ENCODE data around the gene MYO1E.
"Not testable (repeated sequence)": the region's sequence is repeated elsewhere in the genome, so short reads cannot be mapped to it uniquely, and the experiment has no call there.

The MYO1E gene

DNA sequence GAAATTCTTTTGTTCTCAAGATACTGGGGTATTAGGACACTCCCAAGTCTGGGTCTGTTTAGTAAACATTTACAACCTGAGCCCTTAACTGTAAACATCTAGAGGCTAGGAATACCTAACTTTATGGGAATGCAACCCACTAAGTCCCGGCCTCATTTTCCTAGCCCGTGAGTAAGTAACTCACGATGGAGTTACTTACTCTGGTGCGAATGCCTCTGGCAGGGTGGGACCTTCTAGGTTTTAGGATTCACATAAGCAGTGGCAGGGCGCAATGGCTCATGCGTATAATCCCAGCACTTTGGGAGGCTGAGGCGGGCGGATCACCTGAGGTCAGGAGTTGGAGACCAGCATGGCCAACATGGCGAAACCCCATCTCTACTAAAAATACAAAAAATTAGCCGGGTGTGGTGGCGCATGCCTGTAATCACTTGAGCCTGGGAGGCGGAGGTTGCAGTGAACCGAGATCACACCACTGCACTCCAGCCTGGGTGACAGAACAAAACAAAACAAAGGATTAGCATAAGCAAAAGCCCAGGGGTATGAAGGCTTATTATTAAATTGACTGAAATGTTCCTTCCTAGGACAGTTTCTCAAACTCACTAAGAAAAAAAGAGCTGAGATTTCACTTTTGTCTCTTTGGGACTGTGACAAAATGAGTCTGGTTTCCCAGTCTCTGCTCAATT lies 14.7 kb upstream of the MYO1E start:
- not testable (repeated sequence) for DNase-seq (ENCODE audit: low spot score)

DNA sequence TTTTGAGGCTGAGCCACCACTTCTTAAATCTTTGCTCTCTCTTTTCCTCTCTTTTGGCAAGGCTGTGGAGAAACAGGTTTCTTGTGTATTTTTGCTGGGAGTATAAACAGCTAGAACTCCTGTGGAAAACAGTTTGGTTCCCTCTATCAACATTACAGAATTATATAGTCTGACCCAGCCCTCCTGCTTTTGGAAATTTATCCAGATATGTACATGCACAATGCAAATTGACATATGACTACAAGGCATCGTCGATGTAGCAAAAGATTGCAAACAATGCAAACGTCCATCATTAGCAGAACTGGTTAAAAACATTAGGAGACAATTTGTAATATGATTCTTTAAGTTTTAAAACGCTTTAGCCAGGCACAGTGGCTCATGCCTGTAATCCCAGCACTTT lies 12.5 kb upstream of the MYO1E start:
- no peak for DNase-seq (ENCODE audit: low spot score)

DNA sequence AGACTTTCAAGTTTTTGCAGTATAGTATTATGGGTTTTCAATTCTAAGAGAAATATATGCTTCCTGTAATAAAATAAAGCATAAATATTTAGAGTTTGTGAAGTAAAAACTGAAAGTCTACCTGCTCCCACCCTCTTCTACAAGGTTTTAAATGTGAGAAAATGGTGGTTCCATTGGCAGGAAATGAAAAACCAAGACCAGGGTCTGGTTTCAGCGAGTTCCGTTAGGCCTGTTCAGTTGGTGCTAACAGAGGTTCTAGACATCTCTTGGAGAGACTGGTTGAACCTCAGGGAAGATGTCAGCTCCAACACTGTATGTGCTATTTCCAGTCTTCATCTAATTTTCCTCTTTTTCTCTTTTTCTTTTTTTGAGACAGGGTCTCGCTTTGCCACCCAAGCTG lies 11.8 kb upstream of the MYO1E start:
- no peak for DNase-seq (ENCODE audit: low spot score)

DNA sequence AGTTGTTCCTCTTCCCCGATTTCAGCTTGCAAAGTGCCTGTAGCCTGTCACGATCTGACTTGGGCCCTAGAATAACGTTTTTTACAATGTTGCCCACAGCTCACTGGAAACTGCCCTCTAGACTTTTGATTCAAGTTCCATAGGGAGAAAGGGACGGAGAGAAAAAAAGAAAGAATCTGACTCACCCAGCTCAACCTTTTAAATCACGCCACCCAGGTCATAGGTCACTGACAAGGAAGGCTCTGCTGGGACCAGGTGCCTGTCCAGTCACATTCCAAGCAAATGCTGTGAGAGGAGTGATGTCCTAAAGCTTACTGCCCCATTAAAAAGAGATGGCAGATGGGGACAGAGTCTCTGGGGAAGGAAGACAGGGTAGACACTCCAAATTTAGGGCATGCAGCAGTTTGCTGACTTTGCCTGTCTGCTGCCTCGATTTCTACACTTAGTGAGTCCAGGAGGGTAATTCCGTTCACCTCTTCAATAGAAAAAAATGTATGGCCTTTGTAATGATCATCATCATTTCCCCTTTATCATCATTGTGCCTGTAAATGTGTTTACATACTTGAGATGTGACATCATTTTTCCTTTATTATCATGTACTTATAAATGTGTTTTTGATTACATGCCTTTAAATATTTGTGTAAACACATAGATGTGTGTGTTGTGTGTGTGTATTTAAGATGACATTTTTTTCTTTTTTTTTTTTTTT lies 8.4 kb upstream of the MYO1E start:
- no peak for DNase-seq (ENCODE audit: low spot score)

DNA sequence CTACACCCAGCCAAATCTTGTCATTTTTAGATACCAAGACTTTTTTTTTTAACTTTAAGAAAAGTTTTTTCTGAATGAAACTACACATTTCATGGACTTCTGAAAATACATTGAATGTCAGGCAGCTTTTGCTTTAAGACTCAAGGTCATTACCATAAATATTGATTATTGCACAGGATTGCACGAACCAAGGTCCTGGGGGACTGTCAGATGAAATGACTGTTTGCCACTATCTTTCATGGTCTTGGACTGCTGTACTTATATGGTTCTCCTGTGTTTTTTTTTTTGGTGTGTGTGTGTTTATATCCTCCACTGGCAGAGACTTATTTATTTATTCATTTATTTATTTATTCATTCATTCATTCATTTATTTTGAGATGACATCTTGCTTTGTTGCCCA lies 6.9 kb upstream of the MYO1E start:
- DNase-seq (ENCODE audit: low spot score) = no peak

DNA sequence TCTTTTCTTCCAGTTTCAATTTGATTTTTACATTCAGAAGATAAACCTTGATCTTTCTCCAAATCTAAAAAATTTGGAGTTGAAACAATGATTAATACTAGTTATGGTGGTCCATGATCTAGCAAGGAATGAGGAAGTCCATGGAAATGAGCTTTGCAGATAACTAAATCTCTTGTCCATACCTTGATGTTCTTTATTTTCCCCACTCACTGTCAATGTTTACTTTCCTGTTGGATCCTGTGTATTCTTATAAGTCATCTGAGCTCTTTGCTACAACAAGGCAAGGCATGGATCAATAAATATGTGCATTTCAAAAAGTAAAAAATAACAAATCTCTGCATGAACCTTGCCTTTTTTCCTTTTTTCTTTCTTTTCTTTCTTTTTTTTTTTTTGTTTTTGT lies 6.2 kb upstream of the MYO1E start:
- DNase-seq (ENCODE audit: low spot score) = no peak

DNA sequence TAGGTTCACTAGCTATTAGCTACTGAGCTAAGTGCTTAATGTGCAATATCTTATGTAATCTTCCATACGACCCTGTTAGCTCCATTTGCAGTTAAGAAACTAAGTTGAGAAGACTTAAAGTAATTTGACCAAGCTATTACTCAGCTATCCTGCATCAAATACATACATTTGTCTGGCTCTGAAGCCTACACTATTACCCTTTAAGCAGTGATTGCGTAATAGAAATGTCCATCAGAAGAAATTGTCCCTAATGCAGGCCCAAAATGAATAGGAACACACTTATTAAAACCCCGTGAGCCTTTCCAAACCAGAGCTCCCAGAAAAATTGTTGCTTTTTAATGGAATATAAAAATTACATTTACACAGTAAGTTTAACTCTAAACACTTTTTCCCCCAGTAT lies 5.3 kb upstream of the MYO1E start:
- DNase-seq (ENCODE audit: low spot score) = no peak

DNA sequence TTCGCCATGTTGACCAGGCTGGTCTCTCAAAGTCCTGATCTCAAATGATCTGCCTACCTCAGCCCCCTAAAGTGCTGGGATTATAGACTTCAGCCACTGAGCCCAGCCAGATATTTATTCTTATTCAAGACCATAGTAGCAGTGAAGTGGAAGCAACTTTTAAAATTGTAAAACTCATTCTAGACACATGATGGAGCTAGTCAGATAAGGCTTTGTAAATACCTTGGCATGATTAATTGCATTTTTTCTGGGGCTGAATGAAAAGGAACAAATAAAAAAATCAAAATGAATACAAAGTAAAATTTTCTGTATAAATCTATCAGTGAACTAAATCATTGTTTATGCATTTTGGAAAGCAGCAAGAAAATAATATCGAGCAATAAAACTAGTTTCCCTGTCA lies 4.1 kb upstream of the MYO1E start:
- no peak for DNase-seq (ENCODE audit: low spot score)

DNA sequence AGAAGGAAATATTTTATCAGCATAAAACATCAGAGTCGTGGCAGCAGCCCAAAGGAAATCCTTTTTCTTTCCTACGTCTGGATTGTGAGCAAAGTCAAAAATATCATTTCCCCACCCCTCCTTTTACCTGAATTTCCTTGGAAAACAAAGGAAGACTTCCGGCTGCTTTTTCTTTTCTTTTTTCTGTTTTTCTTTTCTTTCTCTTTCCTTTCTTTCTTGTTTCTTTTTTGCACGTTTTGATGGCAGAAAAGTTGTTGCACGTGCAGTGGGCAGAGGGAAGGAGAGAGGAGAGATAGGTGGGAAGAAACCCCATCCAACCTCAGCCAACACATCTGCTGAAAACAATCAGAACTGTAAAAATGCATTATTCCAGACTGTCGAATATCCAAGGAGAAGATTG lies 544 bp upstream of the MYO1E start:
- no peak for DNase-seq (ENCODE audit: low spot score)

DNA sequence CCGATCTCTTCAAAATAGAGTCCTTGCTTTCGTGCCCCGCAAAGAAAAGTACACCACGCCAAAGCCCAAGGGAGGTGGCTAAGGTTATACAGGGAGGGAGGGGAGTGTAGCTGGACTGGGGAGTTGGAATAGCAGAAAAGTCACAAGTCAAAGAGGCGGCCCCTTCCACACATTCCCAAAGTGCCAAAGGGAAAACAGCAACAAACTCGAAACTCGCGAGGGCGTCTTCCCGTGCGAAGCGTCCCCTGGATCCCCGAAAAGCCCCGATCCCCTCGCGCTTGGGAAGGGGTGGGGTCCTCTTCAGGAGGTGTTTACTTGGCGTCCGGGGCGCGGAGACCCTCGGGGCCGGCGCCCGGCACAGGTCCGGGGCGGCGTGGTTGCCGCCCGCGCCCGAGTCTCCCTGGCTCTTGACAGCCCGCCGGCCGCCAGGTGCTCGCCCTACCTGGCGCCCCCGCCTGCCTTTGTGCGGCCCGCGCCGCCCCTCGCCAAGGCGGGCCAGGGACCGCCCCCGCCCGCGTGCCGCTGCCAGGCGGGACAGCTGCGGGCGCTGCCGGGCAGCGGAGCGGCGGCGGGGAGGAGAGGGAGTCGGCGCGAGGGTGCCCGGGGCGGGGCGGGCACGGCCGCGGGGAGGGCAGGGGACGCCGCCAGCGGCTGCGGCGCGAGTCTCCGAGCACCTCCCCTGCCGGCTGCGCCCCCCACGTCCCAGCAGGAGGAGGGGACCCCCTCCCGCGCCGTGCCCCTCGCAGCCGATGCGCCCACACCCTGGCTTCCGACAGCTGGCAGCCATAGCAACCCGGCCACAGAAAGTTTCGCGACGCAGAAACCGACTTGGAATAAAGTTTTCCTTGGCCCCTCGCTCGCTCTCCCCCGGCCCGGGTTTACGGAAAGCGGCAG lies 966 bp downstream of the MYO1E start:
- DNase-seq (ENCODE audit: low spot score) = peak; percentile 69

DNA sequence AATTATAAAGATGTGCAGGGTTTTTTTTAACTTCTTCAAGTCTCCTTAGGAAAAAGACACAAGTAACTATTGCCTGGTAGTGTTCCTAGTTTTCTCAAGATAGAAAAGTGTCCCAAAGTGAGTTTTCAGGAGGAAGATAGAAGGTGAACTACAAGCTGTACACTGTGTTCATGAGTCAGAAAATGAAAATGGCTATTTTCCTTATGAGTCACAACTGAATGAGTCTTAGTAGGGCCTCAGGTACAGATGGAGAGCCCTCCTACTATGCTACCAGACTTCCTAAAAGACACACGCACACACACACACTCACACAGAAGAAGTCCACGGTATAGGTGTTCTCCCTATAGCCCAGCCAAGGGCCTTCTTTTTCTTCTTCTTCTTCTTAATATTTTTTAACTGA lies 3.1 kb downstream of the MYO1E start:
- DNase-seq (ENCODE audit: low spot score) = no peak

DNA sequence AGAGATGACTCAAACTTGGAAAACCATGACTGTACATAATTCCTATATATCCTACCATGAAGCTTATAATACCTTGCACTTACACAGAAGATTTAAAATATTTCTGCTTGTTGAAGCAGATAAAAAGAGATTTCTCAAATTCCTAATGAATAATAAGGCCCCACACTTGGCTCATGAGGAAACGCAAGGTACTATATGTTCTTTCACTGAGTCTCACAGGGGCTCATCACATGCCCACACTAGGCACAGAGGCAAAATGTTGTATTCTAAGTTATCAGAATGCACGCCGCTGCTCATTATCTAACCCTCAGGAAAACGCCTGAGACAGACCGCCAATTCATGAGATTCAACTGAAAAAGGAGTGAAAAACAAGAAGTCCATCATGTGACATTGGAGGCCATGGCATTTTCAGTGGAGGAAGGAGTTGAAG lies 5.6 kb downstream of the MYO1E start:
- no peak for DNase-seq (ENCODE audit: low spot score)

DNA sequence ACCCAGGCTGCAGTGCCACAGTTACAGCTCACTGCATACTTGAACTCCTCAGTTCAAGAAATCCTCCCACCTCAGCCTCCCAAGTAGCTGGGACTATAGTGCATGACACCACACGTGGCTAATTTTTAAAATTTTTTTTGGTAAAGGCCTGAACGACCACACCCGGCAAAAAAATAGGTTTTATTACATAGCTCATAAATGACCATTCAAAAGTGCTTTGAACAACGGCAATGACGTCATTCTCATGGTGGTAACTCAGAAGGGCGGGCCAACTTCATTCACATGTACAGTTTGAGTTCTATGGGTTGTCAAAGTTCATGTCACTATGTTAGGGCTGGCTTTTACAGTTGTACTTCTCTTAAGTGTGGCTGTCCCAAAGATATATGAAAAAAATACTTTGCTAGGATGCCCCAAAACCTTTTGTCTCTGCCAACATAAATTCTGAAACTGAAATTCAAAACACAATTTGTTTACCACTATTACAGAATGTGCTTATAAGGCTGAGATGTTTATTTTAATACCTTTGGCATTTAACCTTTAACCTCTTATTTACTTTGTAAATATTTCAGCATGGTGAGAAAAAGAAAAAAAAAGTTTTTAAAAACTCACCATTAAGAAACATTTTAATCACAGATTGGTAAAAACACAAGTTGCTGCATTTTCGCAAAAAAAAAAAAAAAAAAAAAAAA lies 6.2 kb downstream of the MYO1E start:
- DNase-seq (ENCODE audit: low spot score) = no peak

DNA sequence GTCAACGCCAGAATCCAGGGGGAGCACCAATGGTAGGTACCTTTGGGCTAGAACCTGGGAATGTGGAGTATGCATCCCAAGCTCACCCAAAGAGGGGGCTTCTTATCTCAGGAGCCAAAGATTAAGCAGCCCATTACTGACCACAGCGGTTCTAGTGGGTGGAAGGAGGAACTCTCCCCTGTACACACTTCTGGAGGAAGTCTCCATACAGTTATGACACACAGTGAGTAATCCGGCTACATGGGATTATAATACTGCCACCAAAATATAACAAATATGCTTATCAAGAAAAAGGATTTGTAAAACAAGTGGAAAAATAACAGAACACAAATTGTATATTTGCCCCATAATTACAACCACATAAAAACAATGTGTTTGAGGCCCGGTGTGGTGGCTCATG lies 8.4 kb downstream of the MYO1E start:
- no peak for DNase-seq (ENCODE audit: low spot score)

DNA sequence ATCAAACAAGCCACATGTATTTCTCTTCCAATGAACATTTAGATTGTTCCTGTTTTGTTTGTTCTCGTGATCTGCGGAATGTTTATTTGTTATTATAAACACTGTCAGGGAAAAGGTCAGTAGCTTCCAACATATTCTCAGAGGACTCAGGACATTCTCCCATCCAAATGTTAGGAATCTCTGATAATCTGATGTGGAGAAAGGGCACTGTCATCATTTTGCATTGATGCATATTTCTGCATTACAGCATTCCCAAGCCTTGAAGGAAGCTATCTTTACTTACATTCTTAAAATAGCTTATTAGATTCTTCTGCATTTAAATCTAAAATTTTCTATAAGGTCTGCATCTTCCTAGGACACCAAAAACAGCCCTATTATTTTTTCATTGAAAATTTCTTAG lies 10.3 kb downstream of the MYO1E start:
- DNase-seq (ENCODE audit: low spot score) = no peak

DNA sequence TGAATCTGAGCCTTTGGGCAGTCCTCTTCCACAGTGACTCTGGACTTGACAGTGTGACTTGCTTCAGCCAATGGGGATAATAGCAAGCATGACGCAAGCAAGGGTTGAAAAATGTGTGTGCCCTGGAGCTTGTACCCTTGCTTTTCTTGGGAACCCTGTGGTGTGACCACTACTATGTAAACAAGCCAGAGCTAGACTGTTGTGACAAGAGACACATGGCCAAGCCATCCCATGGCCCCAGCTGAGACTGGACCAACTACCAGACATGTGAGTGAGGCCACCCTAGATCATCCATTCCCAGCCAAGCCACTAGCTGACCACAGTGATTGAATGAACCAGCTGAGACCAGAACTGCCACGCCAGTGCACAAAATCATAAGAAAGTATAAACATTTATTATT lies 11.8 kb downstream of the MYO1E start:
- DNase-seq (ENCODE audit: low spot score) = no peak

DNA sequence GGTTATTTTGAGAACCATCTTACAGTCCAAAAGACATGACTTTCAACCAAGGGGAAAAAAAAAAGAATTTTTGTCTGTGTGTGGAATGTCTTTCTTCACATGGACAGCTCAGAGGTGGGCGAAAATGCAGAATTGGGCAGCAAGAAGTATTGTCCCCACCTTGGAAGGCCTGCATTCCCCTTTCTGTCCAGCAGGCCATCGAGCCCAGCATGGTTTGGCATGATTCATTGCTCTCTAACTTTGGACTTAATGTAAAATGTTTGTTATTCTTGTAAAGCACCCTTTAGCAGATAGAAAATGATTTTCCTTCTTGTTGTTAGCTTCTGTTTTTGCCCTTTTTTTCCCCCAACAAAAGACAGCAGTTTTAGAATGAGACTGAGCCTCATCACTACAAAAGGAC lies 12.4 kb downstream of the MYO1E start:
- no peak for DNase-seq (ENCODE audit: low spot score)

DNA sequence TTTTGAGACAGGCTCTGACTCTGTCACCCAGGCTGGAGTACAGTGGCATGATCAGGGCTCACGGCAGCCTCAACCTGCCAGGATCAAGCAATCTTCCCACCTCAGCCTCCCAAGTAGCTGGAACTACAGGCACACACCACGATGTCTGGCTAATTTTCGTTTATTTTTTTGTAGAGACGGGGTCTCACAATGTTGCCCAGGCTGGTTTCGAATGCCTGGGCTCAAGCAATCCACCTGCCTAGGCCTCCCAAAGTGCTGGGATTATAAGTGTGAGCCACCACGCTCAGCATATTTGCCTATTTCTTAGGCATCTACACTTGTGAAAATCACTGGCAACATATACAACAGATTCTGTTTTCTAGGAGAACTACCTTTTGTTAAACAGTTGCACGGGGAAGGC lies 16.9 kb downstream of the MYO1E start:
- no peak for DNase-seq (ENCODE audit: low spot score)

DNA sequence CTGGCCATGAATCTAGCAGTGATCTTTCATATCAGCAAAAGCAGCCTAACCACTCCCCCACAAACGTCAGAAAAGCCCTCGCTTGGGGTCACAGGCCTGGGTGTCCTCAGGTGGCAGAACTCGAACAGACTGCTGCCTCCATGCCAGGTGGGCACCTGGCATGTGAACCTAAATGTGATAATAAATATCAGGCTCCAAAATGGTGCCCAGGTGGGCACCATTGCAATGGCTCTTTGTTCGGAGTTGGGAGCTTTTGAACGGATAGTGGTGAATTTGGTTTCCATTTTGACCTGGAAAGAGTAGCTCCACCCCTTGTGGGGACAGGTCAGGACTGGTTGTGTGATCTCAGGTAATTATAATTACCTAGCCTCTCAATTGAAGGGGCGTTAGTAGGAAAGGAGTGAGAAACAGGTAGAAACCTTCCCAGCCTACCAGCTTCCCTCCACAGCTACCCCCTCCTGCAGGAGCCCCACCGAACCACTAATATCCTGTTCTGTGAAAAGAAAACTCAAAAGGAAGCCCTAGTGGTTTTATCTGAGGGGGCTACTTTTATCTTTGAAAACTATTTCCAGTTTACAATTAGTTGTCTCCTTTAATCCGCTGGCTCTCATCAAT lies 18.1 kb downstream of the MYO1E start:
- no peak for DNase-seq (ENCODE audit: low spot score)

DNA sequence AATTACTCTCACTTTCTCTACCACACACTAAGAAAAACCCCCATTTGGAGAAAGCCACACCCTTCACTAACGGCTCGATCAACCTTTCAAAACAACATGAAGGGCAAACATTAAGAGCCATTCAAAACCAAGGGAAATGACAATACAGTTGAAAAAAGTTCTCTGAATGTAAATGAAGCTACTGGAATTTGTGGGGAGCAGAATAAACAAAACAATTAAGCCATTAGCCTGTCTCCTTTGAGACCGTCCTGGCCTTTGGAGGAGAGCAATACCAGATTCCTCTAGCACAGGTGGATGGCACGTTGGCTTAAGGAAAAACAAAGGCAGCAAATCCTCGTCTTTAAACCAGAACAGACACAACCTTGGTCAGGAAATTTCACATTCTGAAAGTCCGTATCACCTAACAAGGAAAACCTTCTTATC lies 18.7 kb downstream of the MYO1E start:
- no peak for DNase-seq (ENCODE audit: low spot score)

DNA sequence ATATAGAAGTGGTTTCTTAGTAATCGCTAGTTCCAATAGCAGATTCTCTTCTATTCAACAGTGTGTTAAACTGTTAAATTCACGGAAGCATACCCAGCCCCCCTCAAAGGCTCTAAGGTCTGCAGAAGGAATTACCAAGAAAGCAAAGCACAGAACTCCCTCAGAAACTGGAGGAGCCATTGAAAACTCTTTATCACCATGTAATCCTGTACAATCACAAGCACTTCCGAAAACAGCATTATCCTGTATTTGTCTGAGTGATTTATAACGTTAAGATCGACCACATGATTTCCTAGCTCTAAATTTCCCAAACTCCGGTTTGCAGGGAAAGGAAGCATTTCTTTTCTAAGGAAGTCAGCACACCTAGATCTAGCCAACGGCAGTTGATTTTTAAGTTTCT lies 20.0 kb downstream of the MYO1E start:
- DNase-seq (ENCODE audit: low spot score) = no peak

DNA sequence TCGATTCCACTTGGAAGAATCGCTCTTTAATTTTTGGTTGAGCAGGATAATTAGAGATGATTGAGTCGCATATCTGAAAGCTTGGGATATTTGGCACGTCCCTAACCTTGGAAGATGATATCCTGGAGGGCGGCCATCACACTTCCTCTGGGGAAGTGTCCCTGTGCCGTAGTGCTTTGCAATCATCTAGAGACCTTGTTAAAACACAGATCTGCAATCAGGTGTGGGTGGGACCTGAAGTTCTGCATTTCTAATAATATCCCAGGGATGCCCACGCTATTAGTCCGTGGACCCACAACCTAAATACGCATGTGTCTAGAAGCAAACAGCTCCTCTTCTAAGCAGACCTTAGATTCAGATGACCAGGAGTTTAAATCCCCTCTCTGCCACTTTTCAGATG lies 20.5 kb downstream of the MYO1E start:
- no peak for DNase-seq (ENCODE audit: low spot score)
